Measurements from ENCODE around the gene LRPAP1.
"Not testable (repeated sequence)": the region's sequence is repeated elsewhere in the genome, so short reads cannot be mapped to it uniquely, and the experiment has no call there.

Gene LRPAP1

GRCh38 chr4:3531879-3532750 is at the start of gene LRPAP1:
TSS of gene LRPAP1 (minus strand) at chr4:3532422. CDS start at chr4:3532412, 10 bp downstream.
- TF ChIP-seq CTCF (IDR thresholded peaks at IDR 0.05; ENCODE audit: low read depth, low read length, missing control alignments) = no peak
- H3K4me3 ChIP-seq (ENCODE audit: low read depth, low read length) = peak within 1 kb of the TSS; percentile 84
- peak; percentile 69 for DNase-seq (ENCODE audit: low read depth)
- in situ Hi-C loops (cut with HindIII; ENCODE audit: low sequenced_read_pairs) = no loop called here

- H3K4me3 ChIP-seq (ENCODE audit: low read depth, low read length); in situ Hi-C loops (cut with HindIII; ENCODE audit: low sequenced_read_pairs); DNase-seq (ENCODE audit: low read depth): not testable (repeated sequence)
Measured at GRCh38 chr4:3581334-3582090, 49.3 kb upstream of the LRPAP1 start.

- in situ Hi-C loops (cut with HindIII; ENCODE audit: low sequenced_read_pairs); H3K4me3 ChIP-seq (ENCODE audit: low read depth, low read length); DNase-seq (ENCODE audit: low read depth): not testable (repeated sequence)
Measured at GRCh38 chr4:3580859-3581258, 48.6 kb upstream of the LRPAP1 start.

GRCh38 chr4:3578527-3579144 is 46.4 kb upstream of the LRPAP1 start:
- H3K4me3 ChIP-seq (ENCODE audit: low read depth, low read length); in situ Hi-C loops (cut with HindIII; ENCODE audit: low sequenced_read_pairs); DNase-seq (ENCODE audit: low read depth): not testable (repeated sequence)

GRCh38 chr4:3578052-3578451 is 45.8 kb upstream of the LRPAP1 start:
- in situ Hi-C loops (cut with HindIII; ENCODE audit: low sequenced_read_pairs); DNase-seq (ENCODE audit: low read depth); H3K4me3 ChIP-seq (ENCODE audit: low read depth, low read length): not testable (repeated sequence)

GRCh38 chr4:3577208-3577892 is 45.1 kb upstream of the LRPAP1 start:
- H3K4me3 ChIP-seq (ENCODE audit: low read depth, low read length); in situ Hi-C loops (cut with HindIII; ENCODE audit: low sequenced_read_pairs); DNase-seq (ENCODE audit: low read depth): not testable (repeated sequence)

- in situ Hi-C loops (cut with HindIII; ENCODE audit: low sequenced_read_pairs); H3K4me3 ChIP-seq (ENCODE audit: low read depth, low read length); DNase-seq (ENCODE audit: low read depth): not testable (repeated sequence)
Measured at GRCh38 chr4:3576533-3577207, 44.4 kb upstream of the LRPAP1 start.

GRCh38 chr4:3575426-3576369 is 43.5 kb upstream of the LRPAP1 start:
- DNase-seq (ENCODE audit: low read depth); H3K4me3 ChIP-seq (ENCODE audit: low read depth, low read length); in situ Hi-C loops (cut with HindIII; ENCODE audit: low sequenced_read_pairs): not testable (repeated sequence)

- in situ Hi-C loops (cut with HindIII; ENCODE audit: low sequenced_read_pairs); DNase-seq (ENCODE audit: low read depth); H3K4me3 ChIP-seq (ENCODE audit: low read depth, low read length): not testable (repeated sequence)
Measured at GRCh38 chr4:3574865-3575264, 42.6 kb upstream of the LRPAP1 start.

GRCh38 chr4:3574346-3574745 is 42.1 kb upstream of the LRPAP1 start:
- in situ Hi-C loops (cut with HindIII; ENCODE audit: low sequenced_read_pairs); H3K4me3 ChIP-seq (ENCODE audit: low read depth, low read length); DNase-seq (ENCODE audit: low read depth): not testable (repeated sequence)

All from astrocyte of the cerebellum (primary cell).